IPS-18a (cell line): Measurements from ENCODE around the gene MYO10.

Source experiments
- H3K27ac ChIP-seq: one replicate; pipeline ENCODE4 v1.5.1; 2013; ENCODE audit warnings: low read length
- H3K27me3 ChIP-seq: one replicate; pipeline ENCODE4 v1.6.1; 2013; ENCODE audit warnings: mild to moderate bottlenecking, low read length; ENCODE audit not compliant: control insufficient read depth, insufficient read depth
- H3K36me3 ChIP-seq: one replicate; pipeline ENCODE4 v1.6.1; 2013; ENCODE audit warnings: low read depth, low read length; ENCODE audit not compliant: control insufficient read depth
- H3K4me1 ChIP-seq: one replicate; pipeline ENCODE4 v1.6.1; 2013; ENCODE audit warnings: low read depth, low read length; ENCODE audit not compliant: control insufficient read depth
- H3K4me3 ChIP-seq: one replicate; pipeline ENCODE4 v1.5.1; 2013; ENCODE audit warnings: low read length
- H3K9ac ChIP-seq: one replicate; pipeline ENCODE4 v1.6.1; 2013; ENCODE audit warnings: mild to moderate bottlenecking, low read length, moderate library complexity
- H3K9me3 ChIP-seq: one replicate; pipeline ENCODE4 v1.6.1; 2013; ENCODE audit warnings: low read depth, low read length; ENCODE audit not compliant: control insufficient read depth

MYO10 gene

GRCh38 chr5:16896767-16897166, 39.3 kb downstream of the MYO10 start:
- H3K4me1 ChIP-seq = peaks cover 57% of the 10 kb centered on the region
- no peak overlapping the region for H3K4me3 ChIP-seq
- no peaks in the 10 kb centered on the region for H3K36me3 ChIP-seq

DNA sequence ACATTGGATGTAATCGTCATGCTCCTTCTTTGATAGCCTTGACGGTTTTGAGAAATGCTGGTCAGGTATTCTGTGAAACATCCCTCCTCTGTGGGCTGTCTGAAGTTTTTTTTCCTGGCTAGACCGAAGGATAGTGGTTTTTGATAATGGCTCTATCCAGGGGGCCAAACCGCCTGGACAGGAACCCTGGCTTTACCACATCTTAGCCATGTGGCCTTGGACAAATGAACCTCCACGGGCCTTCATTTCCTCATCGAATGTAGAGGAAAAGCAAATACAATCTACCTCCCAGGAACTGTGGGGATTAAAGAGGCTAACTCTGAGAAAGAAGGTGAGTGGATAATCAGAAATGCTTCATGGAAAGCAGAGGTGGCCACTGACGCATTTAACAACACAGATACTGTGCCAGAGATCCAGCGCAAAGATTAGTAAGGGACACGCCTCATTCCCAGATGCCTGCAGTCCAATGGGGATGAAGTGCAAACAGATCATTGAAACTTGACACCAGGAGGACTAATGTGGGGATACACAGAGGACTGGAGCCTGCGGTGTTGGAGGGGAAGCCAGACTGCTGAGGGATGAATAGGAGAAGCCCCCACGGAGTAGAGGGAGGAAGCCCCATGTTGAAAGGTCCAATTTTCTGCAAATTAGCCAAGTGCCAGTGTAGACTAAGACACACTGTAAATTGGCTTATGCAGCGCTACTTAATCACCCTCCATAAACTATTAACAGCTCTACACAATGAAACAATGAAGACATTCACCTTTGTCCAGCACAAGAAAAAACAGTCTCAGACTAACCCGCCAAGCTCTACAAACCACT, 41.6 kb downstream of the MYO10 start:
- Histone ChIP-seq H3K4me1 (peaks cover 46% of the 10 kb centered on the region), H3K9ac (no peak overlapping the region), H3K27me3 (no peaks in the 10 kb centered on the region), H3K4me3 (no peak overlapping the region), H3K36me3 (no peaks in the 10 kb centered on the region), H3K27ac (no peak overlapping the region), H3K9me3 (no peaks in the 10 kb centered on the region)

More at GRCh38 chr5:16896767-16897166, 39.3 kb downstream of the MYO10 start:
- H3K9me3 ChIP-seq = no peaks in the 10 kb centered on the region
- no peak overlapping the region for H3K27ac ChIP-seq
- no peaks in the 10 kb centered on the region for H3K27me3 ChIP-seq
- H3K9ac ChIP-seq = no peak overlapping the region

- H3K27ac ChIP-seq = no peak overlapping the region
- peaks cover 29% of the 10 kb centered on the region for H3K4me1 ChIP-seq
- no peaks in the 10 kb centered on the region for H3K9me3 ChIP-seq
- H3K36me3 ChIP-seq = no peaks in the 10 kb centered on the region
- H3K9ac ChIP-seq = no peak overlapping the region
- H3K27me3 ChIP-seq = no peaks in the 10 kb centered on the region
- H3K4me3 ChIP-seq = no peak overlapping the region
Measured at GRCh38 chr5:16891033-16891432, 45.1 kb downstream of the MYO10 start.

GRCh38 chr5:16889972-16890519, 46.0 kb downstream of the MYO10 start:
- Histone ChIP-seq H3K36me3 (no peaks in the 10 kb centered on the region), H3K27ac (no peak overlapping the region), H3K9ac (no peak overlapping the region), H3K4me3 (no peak overlapping the region), H3K9me3 (no peaks in the 10 kb centered on the region), H3K27me3 (no peaks in the 10 kb centered on the region), H3K4me1 (peaks cover 22% of the 10 kb centered on the region)

- Histone ChIP-seq H3K9ac (no peak overlapping the region), H3K4me3 (no peak overlapping the region), H3K36me3 (no peaks in the 10 kb centered on the region), H3K9me3 (no peaks in the 10 kb centered on the region), H3K27ac (no peak overlapping the region), H3K4me1 (peaks cover 15% of the 10 kb centered on the region), H3K27me3 (no peaks in the 10 kb centered on the region)
Measured at GRCh38 chr5:16889203-16889971, 46.7 kb downstream of the MYO10 start.

DNA sequence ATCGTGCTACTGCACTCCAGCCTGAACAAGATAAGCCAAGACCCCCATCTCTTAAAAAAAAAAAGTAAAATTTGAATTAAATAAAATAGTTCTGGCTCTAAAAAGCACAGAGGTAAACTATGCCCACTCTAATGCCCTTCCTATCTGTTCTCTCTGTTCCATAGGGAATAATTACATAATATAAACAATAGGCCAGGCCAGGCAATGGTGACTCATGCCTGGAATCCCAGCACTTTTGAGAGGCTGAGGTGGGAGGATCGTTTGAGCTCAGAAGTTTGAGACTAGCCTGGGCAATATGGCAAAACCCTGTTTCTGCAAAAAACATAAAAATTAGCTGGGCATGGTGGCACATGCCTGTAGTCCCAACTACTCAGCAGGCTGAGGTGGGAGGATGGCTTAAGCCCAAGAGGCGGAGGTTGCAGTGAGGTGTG, 47.4 kb downstream of the MYO10 start:
- no peak overlapping the region for H3K9ac ChIP-seq
- H3K27me3 ChIP-seq = no peaks in the 10 kb centered on the region
- no peaks in the 10 kb centered on the region for H3K9me3 ChIP-seq
- H3K27ac ChIP-seq = no peak overlapping the region
- peaks cover 11% of the 10 kb centered on the region for H3K4me1 ChIP-seq
- H3K36me3 ChIP-seq = no peaks in the 10 kb centered on the region
- no peak overlapping the region for H3K4me3 ChIP-seq

DNA sequence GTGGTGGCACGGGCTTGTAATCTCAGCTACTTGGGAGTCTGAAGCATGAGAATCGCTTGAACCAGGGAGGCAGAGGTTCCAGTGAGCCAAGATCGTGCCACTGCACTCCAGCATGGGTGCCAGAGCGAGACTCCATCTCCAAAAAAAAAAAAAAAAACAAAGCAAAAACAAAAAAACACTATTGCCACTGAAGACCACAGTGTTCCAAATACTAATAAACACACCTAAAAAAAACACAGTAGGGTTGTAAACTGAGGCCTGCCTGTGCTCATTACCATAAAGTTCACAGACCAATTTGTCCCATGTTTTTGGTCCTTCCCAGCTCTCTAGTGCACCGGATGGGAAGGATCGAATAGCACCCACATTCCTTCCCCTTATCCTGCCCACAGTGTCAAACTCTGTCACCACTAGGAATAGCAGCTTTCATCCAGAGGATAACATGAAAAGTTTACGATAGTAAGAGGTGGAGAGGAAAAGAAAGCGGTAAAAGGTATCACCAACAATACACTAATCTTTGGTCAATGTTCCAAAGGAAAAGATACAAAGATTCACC, 49.2 kb downstream of the MYO10 start:
- Histone ChIP-seq H3K27me3 (no peaks in the 10 kb centered on the region), H3K27ac (no peak overlapping the region), H3K4me1 (peaks cover 11% of the 10 kb centered on the region), H3K9ac (no peak overlapping the region), H3K36me3 (no peaks in the 10 kb centered on the region), H3K4me3 (no peak overlapping the region), H3K9me3 (no peaks in the 10 kb centered on the region)

- peaks cover 14% of the 10 kb centered on the region for H3K4me1 ChIP-seq
- no peaks in the 10 kb centered on the region for H3K36me3 ChIP-seq
- no peaks in the 10 kb centered on the region for H3K27me3 ChIP-seq
- H3K9ac ChIP-seq = no peak overlapping the region
- H3K4me3 ChIP-seq = no peak overlapping the region
- H3K9me3 ChIP-seq = no peaks in the 10 kb centered on the region
- H3K27ac ChIP-seq = no peak overlapping the region
Measured at GRCh38 chr5:16886366-16886736, 49.7 kb downstream of the MYO10 start.

DNA sequence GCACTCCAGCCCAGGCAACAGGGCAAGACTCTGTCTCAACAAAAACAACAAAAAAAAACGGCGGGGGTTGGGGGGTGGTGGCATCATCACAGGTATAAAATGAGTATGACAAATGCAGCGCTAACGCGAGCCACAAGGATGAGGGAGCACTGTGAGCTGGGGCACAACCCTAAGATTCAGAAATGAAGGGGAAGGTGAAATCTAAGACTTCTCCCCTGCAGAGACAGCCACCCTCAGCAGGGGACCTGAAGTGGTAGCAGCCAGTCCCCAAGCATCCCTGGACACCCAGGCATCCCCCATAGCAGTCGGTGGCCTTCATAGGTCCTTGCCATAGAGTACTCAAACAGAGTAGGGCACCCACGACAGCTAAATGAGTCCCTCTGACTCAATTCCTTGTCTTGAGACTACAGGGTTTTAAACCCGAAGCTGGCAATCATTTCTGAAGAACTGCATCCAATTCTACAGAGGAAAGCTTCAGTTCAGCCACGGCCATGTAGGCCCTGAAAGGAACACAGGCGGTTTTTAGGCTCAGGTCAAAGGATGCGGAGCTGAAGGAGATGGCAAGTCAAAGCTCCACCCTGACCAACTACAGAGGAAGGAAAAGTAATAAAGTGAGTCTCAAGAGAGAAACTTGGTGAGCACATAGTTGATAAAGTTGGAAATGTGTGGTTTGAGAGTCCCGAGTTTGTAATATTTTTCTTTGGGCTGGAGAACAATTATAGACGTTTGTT, 50.3 kb downstream of the MYO10 start:
- Histone ChIP-seq H3K9ac (no peak overlapping the region), H3K9me3 (no peaks in the 10 kb centered on the region), H3K36me3 (no peaks in the 10 kb centered on the region), H3K4me1 (peaks cover 20% of the 10 kb centered on the region), H3K27me3 (no peaks in the 10 kb centered on the region), H3K27ac (no peak overlapping the region), H3K4me3 (no peak overlapping the region)

- Histone ChIP-seq H3K9ac (no peak overlapping the region), H3K9me3 (no peaks in the 10 kb centered on the region), H3K36me3 (no peaks in the 10 kb centered on the region), H3K27me3 (no peaks in the 10 kb centered on the region), H3K4me3 (no peak overlapping the region), H3K4me1 (peaks cover 17% of the 10 kb centered on the region), H3K27ac (no peak overlapping the region)
Measured at GRCh38 chr5:16884595-16884994, 51.5 kb downstream of the MYO10 start.

GRCh38 chr5:16883806-16884205, 52.3 kb downstream of the MYO10 start:
- no peak overlapping the region for H3K27ac ChIP-seq
- peaks cover 13% of the 10 kb centered on the region for H3K4me1 ChIP-seq
- no peaks in the 10 kb centered on the region for H3K36me3 ChIP-seq
- no peak overlapping the region for H3K4me3 ChIP-seq
- H3K9ac ChIP-seq = no peak overlapping the region
- no peaks in the 10 kb centered on the region for H3K27me3 ChIP-seq
- no peaks in the 10 kb centered on the region for H3K9me3 ChIP-seq
